IPS-18c (cell line): Measurements from ENCODE around the gene ZGPAT.
A peak's percentile ranks its signal among the peaks of the same experiment; 100 is the strongest.

Experiments
- H3K4me3 ChIP-seq: 2 replicates; pipeline ENCODE4 v1.7.0; 2013; ENCODE audit warnings: low read depth, mild to moderate bottlenecking, low read length, moderate library complexity; ENCODE audit not compliant: insufficient read depth
- H3K9me3 ChIP-seq: one replicate; pipeline ENCODE4 v1.6.1; 2013; ENCODE audit warnings: mild to moderate bottlenecking, low read length, moderate library complexity; ENCODE audit not compliant: control insufficient read depth, insufficient read depth

The ZGPAT gene

GRCh38 chr20:63756648-63756991 lies 48.8 kb downstream of the ZGPAT start:
- Histone ChIP-seq H3K9me3 (no peaks in the 10 kb centered on the region), H3K4me3 (no peak overlapping the region)

GRCh38 chr20:63758152-63758551 lies 50.3 kb downstream of the ZGPAT start:
- H3K4me3 ChIP-seq = no peak overlapping the region

GRCh38 chr20:63759377-63759901 lies 51.6 kb downstream of the ZGPAT start:
- no peaks in the 10 kb centered on the region for H3K9me3 ChIP-seq
- no peak overlapping the region for H3K4me3 ChIP-seq

More at GRCh38 chr20:63758152-63758551, 50.3 kb downstream of the ZGPAT start:
- no peaks in the 10 kb centered on the region for H3K9me3 ChIP-seq

- Histone ChIP-seq H3K4me3 (no peak overlapping the region), H3K9me3 (no peaks in the 10 kb centered on the region)
Measured at GRCh38 chr20:63765082-63765873, 57.4 kb downstream of the ZGPAT start.

GRCh38 chr20:63765902-63766301 lies 58.1 kb downstream of the ZGPAT start:
- no peak overlapping the region for H3K4me3 ChIP-seq
- no peaks in the 10 kb centered on the region for H3K9me3 ChIP-seq

- no peak overlapping the region for H3K4me3 ChIP-seq
- H3K9me3 ChIP-seq = no peaks in the 10 kb centered on the region
Measured at GRCh38 chr20:63766695-63767426, 59.0 kb downstream of the ZGPAT start.

GRCh38 chr20:63767456-63767855 lies 59.6 kb downstream of the ZGPAT start:
- H3K4me3 ChIP-seq = no peak overlapping the region
- H3K9me3 ChIP-seq = no peaks in the 10 kb centered on the region

- H3K9me3 ChIP-seq = no peaks in the 10 kb centered on the region
- H3K4me3 ChIP-seq = no peak overlapping the region
Measured at GRCh38 chr20:63767886-63768285, 60.0 kb downstream of the ZGPAT start.

GRCh38 chr20:63768591-63769515 lies 61.0 kb downstream of the ZGPAT start:
- Histone ChIP-seq H3K9me3 (no peaks in the 10 kb centered on the region), H3K4me3 (no peak overlapping the region)

GRCh38 chr20:63769891-63770474 lies 62.1 kb downstream of the ZGPAT start:
- no peak overlapping the region for H3K4me3 ChIP-seq
- H3K9me3 ChIP-seq = no peaks in the 10 kb centered on the region

GRCh38 chr20:63771046-63771707 lies 63.3 kb downstream of the ZGPAT start:
- Histone ChIP-seq H3K4me3 (no peak overlapping the region), H3K9me3 (no peaks in the 10 kb centered on the region)

- H3K9me3 ChIP-seq = no peaks in the 10 kb centered on the region
- no peak overlapping the region for H3K4me3 ChIP-seq
Measured at GRCh38 chr20:63772781-63773518, 65.1 kb downstream of the ZGPAT start.

GRCh38 chr20:63773571-63774241 lies 65.9 kb downstream of the ZGPAT start:
- Histone ChIP-seq H3K9me3 (no peaks in the 10 kb centered on the region), H3K4me3 (no peak overlapping the region)

- H3K9me3 ChIP-seq = no peaks in the 10 kb centered on the region
- H3K4me3 ChIP-seq = no peak overlapping the region
Measured at GRCh38 chr20:63774306-63774705, 66.5 kb downstream of the ZGPAT start.

- no peaks in the 10 kb centered on the region for H3K9me3 ChIP-seq
- H3K4me3 ChIP-seq = peak overlapping the region; percentile 49
Measured at GRCh38 chr20:63775096-63775978, 67.5 kb downstream of the ZGPAT start.
